GM19193 (cell line): ENCODE data around the gene CDK11B.

ENCODE experiments used
- POLR2A ChIP-seq: IDR thresholded peaks from 4 replicates; pipeline ENCODE4 v1.6.1; 2011; ENCODE audit not compliant: insufficient read depth, insufficient read length; ENCODE audit errors: extremely low read depth

The CDK11B gene

GRCh38 chr1:1606232-1606631, 52.6 kb downstream of the CDK11B start:
- no peak for TF ChIP-seq POLR2A

GRCh38 chr1:1605724-1606123, 53.1 kb downstream of the CDK11B start:
- no peak for TF ChIP-seq POLR2A

GRCh38 chr1:1605034-1605591, 53.7 kb downstream of the CDK11B start:
- no peak for TF ChIP-seq POLR2A

GRCh38 chr1:1604374-1605033, 54.3 kb downstream of the CDK11B start:
- TF ChIP-seq POLR2A, result no peak

- TF ChIP-seq POLR2A, result no peak
These were observed 55.0 kb downstream of the CDK11B start for GRCh38 chr1:1603671-1604373.

GRCh38 chr1:1602968-1603506, 55.8 kb downstream of the CDK11B start:
- TF ChIP-seq POLR2A, result no peak

GRCh38 chr1:1602304-1602967, 56.4 kb downstream of the CDK11B start:
- no peak for TF ChIP-seq POLR2A

GRCh38 chr1:1601564-1602303, 57.1 kb downstream of the CDK11B start:
- no peak for TF ChIP-seq POLR2A

- TF ChIP-seq POLR2A, result no peak
These were observed 57.8 kb downstream of the CDK11B start for GRCh38 chr1:1600861-1601563.

GRCh38 chr1:1599935-1600860, 58.6 kb downstream of the CDK11B start, which contains the start of gene FNDC10:
Gene FNDC10 (minus strand): TSS chr1:1600135. CDS start chr1:1600015, 120 bp downstream.
- no peak for TF ChIP-seq POLR2A

- TF ChIP-seq POLR2A, result no peak
These were observed 59.5 kb downstream of the CDK11B start for GRCh38 chr1:1599030-1599934.

- TF ChIP-seq POLR2A, result no peak
These were observed 60.1 kb downstream of the CDK11B start for GRCh38 chr1:1598720-1599029.
